Measurements from ENCODE around the gene PCIF1. TPM values are rescaled to one million over a fixed set of nuclear protein-coding genes. Genes with fewer than 3 reads are reported as not detected.

Gene PCIF1
- total and polyA plus RNA-seq, 2 experiments from 2014 or later: 11.8 to 26.0 TPM

DNA sequence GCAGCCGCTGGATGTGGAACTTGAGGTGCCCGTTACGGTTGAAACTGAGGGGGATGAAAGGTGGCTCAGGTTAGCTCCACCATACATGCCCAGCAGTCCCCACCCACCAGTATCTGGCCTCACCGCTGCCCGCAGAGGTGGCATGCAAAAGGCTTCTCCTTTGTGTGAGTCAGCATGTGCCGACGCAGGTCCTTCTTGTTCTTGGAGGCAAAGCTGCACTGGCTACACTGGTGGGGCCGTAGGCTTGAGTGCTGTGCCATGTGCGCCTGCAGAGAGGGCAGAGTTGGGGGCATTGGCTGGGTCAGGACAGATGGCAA, 15.8 kb downstream of the PCIF1 start:
- no peaks in the 10 kb centered on the region for H3K9me2 ChIP-seq (replicated peaks; ENCODE audit: insufficient read depth)
- H3K4me1 ChIP-seq (ENCODE audit: insufficient read depth): no peaks in the 10 kb centered on the region
- no peaks in the 10 kb centered on the region for H3K36me3 ChIP-seq (replicated peaks; ENCODE audit: insufficient read depth, low read depth)
- no peak overlapping the region for H3K27ac ChIP-seq
- no peaks in the 10 kb centered on the region for H3K79me2 ChIP-seq
- H3K4me3 ChIP-seq: no peak overlapping the region
- no peak overlapping the region for H3K4me2 ChIP-seq
- 97% methylated on average over 9 of the region's 9 CpGs for WGBS (ENCODE audit: low lambda C conversion rate, missing lambda C conversion rate)
- no peaks in the 10 kb centered on the region for H3K27me3 ChIP-seq
- no peaks in the 10 kb centered on the region for H4K20me1 ChIP-seq (ENCODE audit: insufficient read depth, poor library complexity, severe bottlenecking)
- no peak for DNase-seq (ENCODE audit: low spot score)
- TF ChIP-seq, protein P1, sequence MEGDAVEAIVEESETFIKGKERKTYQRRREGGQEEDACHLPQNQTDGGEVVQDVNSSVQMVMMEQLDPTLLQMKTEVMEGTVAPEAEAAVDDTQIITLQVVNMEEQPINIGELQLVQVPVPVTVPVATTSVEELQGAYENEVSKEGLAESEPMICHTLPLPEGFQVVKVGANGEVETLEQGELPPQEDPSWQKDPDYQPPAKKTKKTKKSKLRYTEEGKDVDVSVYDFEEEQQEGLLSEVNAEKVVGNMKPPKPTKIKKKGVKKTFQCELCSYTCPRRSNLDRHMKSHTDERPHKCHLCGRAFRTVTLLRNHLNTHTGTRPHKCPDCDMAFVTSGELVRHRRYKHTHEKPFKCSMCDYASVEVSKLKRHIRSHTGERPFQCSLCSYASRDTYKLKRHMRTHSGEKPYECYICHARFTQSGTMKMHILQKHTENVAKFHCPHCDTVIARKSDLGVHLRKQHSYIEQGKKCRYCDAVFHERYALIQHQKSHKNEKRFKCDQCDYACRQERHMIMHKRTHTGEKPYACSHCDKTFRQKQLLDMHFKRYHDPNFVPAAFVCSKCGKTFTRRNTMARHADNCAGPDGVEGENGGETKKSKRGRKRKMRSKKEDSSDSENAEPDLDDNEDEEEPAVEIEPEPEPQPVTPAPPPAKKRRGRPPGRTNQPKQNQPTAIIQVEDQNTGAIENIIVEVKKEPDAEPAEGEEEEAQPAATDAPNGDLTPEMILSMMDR (IDR thresholded peaks at IDR 0.05; ENCODE audit: poor library complexity): no peak
- no peak for TF ChIP-seq EZH2 (IDR thresholded peaks at IDR 0.05; ENCODE audit: borderline replicate concordance)
- TF ChIP-seq EZH2phosphoT487 (IDR thresholded peaks at IDR 0.05; ENCODE audit: low read depth, severe bottlenecking, unreplicated experiment): no peak
- H3K9me3 ChIP-seq (ENCODE audit: low read depth): no peaks in the 10 kb centered on the region
- H2AFZ ChIP-seq: no peak overlapping the region

DNA sequence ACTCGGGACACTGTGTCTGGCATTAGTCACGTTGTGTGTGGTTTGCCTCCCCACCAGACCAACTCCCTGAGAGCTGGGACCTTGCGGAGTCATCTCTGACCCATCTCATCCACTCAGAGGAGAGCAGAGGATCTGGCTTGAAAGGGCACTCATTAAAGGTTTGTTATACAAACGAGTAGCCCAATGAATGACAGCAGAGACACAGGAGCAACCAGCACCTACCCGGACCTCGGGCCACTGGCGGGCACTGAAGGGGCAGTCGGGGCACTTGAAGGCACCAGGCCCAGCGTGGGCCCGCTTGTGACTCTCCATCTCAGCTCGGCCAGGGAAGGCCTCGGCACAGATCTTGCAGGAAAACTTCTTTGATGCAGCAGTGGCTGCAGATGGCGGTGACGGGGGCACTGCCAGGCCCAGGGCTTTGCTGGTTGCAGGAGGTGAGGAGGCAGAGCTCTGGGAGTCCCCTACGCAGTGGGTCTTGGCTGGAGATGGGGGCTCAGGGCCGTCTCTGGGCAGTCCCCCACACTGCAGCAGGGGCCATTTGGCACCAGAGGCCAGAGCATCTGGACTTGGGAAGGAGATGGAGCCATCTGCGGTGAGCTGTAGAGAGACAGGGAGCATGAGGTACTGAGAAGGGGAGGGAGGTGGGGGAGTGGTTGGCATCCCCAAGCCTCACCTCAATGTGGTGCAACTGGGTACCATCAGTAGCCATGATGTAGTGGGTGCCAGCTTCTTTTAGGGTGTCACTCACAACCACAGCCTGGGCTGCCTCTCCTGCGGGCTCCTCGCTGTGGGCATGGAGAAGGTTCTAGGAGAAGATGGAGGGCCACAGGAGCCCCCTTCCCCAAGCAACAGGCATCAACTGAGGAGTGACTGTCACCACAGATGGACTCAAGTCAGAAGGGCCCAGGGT, 17.7 kb downstream of the PCIF1 start:
- H2AFZ ChIP-seq: no peak overlapping the region
- no peak for DNase-seq (ENCODE audit: low spot score)
- no peak overlapping the region for H3K4me2 ChIP-seq
- 94% methylated on average over 18 of the region's 19 CpGs for WGBS (ENCODE audit: low lambda C conversion rate, missing lambda C conversion rate)
- no peaks in the 10 kb centered on the region for H3K27me3 ChIP-seq
- H3K9me2 ChIP-seq (replicated peaks; ENCODE audit: insufficient read depth): no peaks in the 10 kb centered on the region
- H3K4me3 ChIP-seq: no peak overlapping the region
- H3K27ac ChIP-seq: no peak overlapping the region
- H3K36me3 ChIP-seq (replicated peaks; ENCODE audit: insufficient read depth, low read depth): no peaks in the 10 kb centered on the region
- no peak for TF ChIP-seq EZH2phosphoT487 (IDR thresholded peaks at IDR 0.05; ENCODE audit: low read depth, severe bottlenecking, unreplicated experiment)
- TF ChIP-seq, protein P1 (IDR thresholded peaks at IDR 0.05; ENCODE audit: poor library complexity): no peak
- no peak for TF ChIP-seq EZH2 (IDR thresholded peaks at IDR 0.05; ENCODE audit: borderline replicate concordance)
- H3K4me1 ChIP-seq (ENCODE audit: insufficient read depth): no peaks in the 10 kb centered on the region
- no peaks in the 10 kb centered on the region for H4K20me1 ChIP-seq (ENCODE audit: insufficient read depth, poor library complexity, severe bottlenecking)
- H3K9me3 ChIP-seq (ENCODE audit: low read depth): no peaks in the 10 kb centered on the region
- H3K79me2 ChIP-seq: no peaks in the 10 kb centered on the region

DNA sequence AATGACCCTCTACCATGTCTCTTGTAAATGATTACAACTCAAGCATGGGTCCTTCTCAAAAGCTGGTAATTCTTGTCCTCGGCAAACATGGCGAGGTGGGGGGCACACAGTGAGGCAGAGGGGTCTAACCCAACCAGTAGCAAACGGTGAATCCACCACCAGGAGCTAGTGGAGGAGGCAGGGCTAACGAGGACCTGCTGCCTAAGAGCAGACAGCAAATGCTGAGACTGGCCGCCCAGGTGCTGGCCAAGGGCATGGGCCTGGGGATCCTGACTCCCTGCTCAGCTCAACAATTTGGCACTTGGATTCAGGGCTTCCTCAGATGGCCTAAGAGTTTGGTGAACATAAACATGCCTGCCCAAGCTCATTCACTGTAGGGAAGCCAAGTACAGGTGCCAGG, 18.4 kb downstream of the PCIF1 start:
- H3K4me1 ChIP-seq (ENCODE audit: insufficient read depth): no peaks in the 10 kb centered on the region
- no peaks in the 10 kb centered on the region for H4K20me1 ChIP-seq (ENCODE audit: insufficient read depth, poor library complexity, severe bottlenecking)
- no peak overlapping the region for H3K4me2 ChIP-seq
- no peak overlapping the region for H2AFZ ChIP-seq
- TF ChIP-seq EZH2phosphoT487 (IDR thresholded peaks at IDR 0.05; ENCODE audit: low read depth, severe bottlenecking, unreplicated experiment): no peak
- TF ChIP-seq, protein P1 (IDR thresholded peaks at IDR 0.05; ENCODE audit: poor library complexity): no peak
- TF ChIP-seq EZH2 (IDR thresholded peaks at IDR 0.05; ENCODE audit: borderline replicate concordance): no peak
- no peaks in the 10 kb centered on the region for H3K9me3 ChIP-seq (ENCODE audit: low read depth)
- H3K27me3 ChIP-seq: no peaks in the 10 kb centered on the region
- H3K4me3 ChIP-seq: no peak overlapping the region
- no peaks in the 10 kb centered on the region for H3K79me2 ChIP-seq
- 98% methylated on average over 5 of the region's 5 CpGs for WGBS (ENCODE audit: low lambda C conversion rate, missing lambda C conversion rate)
- no peak for DNase-seq (ENCODE audit: low spot score)
- no peaks in the 10 kb centered on the region for H3K36me3 ChIP-seq (replicated peaks; ENCODE audit: insufficient read depth, low read depth)
- no peaks in the 10 kb centered on the region for H3K9me2 ChIP-seq (replicated peaks; ENCODE audit: insufficient read depth)
- no peak overlapping the region for H3K27ac ChIP-seq
